Measurements from ENCODE around the gene OPCML. TPM values are rescaled to one million over a fixed set of nuclear protein-coding genes. Genes with fewer than 3 reads are reported as not detected.

OPCML gene
- total RNA-seq, 1 experiment from 2014 or later: 0.94 TPM

DNA sequence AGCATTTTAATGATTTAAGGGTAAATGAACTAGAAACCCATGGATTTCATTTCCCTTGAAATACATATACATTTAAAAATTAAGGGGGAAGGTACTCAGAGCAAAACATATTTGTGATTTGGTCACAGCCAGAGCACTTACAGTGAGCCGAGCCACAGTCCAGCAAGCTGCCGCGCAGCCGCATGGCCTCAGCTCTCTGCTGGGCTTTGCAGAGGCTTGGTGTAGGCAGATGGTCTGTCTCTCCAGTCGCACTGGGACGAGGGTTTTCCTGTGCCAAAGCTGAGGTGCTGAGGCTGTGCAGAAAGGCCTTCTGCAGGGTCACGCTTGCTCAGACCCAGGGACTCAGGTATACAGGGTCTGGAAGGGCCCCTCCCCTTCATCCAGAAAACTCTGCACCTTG is 367.3 kb downstream of the OPCML start:
- no peaks in the 10 kb centered on the region; the same call in 1 of the 2 replicates for H3K4me1 ChIP-seq (ENCODE audit: insufficient read depth, low read length)
- H3K4me1 Mint-ChIP-seq: peaks cover 28% of the 10 kb centered on the region in 2 experiments
- no peak overlapping the region for H2BK20ac ChIP-seq (ENCODE audit: low read depth, low read length, poor library complexity, severe bottlenecking)
- H2BK12ac ChIP-seq (ENCODE audit: insufficient read length, low read depth, low read length): peak overlapping the region; percentile 75
- no peaks in the 10 kb centered on the region for H3K9me3 ChIP-seq (ENCODE audit: control insufficient read depth, low read depth, low read length)
- H3K4me3 Mint-ChIP-seq: no peak overlapping the region
- no peak overlapping the region for H3K56ac ChIP-seq (ENCODE audit: insufficient read length, low read depth, low read length)
- no peak overlapping the region for H2AK5ac ChIP-seq (ENCODE audit: insufficient read length, low read length)
- H2BK120ac ChIP-seq (ENCODE audit: low read depth, low read length, poor library complexity, severe bottlenecking): no peak overlapping the region
- H3K36me3 Mint-ChIP-seq (ENCODE audit: insufficient read depth in 1 of 3, low read depth in 3 of 3): no peaks in the 10 kb centered on the region
- H2BK5ac ChIP-seq (ENCODE audit: insufficient read length, low read length): no peak overlapping the region
- no peak overlapping the region for H3K27ac ChIP-seq (ENCODE audit: insufficient read length, low read depth, low read length)
- TF ChIP-seq, protein P1, sequence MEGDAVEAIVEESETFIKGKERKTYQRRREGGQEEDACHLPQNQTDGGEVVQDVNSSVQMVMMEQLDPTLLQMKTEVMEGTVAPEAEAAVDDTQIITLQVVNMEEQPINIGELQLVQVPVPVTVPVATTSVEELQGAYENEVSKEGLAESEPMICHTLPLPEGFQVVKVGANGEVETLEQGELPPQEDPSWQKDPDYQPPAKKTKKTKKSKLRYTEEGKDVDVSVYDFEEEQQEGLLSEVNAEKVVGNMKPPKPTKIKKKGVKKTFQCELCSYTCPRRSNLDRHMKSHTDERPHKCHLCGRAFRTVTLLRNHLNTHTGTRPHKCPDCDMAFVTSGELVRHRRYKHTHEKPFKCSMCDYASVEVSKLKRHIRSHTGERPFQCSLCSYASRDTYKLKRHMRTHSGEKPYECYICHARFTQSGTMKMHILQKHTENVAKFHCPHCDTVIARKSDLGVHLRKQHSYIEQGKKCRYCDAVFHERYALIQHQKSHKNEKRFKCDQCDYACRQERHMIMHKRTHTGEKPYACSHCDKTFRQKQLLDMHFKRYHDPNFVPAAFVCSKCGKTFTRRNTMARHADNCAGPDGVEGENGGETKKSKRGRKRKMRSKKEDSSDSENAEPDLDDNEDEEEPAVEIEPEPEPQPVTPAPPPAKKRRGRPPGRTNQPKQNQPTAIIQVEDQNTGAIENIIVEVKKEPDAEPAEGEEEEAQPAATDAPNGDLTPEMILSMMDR (conservative IDR thresholded peaks at IDR 0.05): no peak
- H2AFZ ChIP-seq (ENCODE audit: low read length): no peak overlapping the region
- DNase-seq: no peak
- H3K9me3 Mint-ChIP-seq: no peaks in the 10 kb centered on the region
- no peak overlapping the region for H2BK15ac ChIP-seq (ENCODE audit: low read depth, low read length)
- H3K27ac Mint-ChIP-seq: no peak overlapping the region
- H4K8ac ChIP-seq (replicated peaks; ENCODE audit: insufficient read length, low read depth, low read length): no peak overlapping the region
- H3T11ph ChIP-seq (ENCODE audit: low read length): no peak overlapping the region
- no peaks in the 10 kb centered on the region for H3K23me2 ChIP-seq (ENCODE audit: insufficient read length, low read depth, low read length, poor library complexity, severe bottlenecking)
- H3K18ac ChIP-seq (ENCODE audit: insufficient read length, low read depth, low read length): no peak overlapping the region
- peaks cover 2% of the 10 kb centered on the region; the same call in 1 of the 2 replicates for H3K27me3 Mint-ChIP-seq (ENCODE audit: low read depth)
- no peak overlapping the region for H3K9ac ChIP-seq (ENCODE audit: extremely low read depth, insufficient read length, low read length)
- no peaks in the 10 kb centered on the region for H3K27me3 ChIP-seq (ENCODE audit: insufficient read depth, low read length)
- H4K20me1 ChIP-seq (ENCODE audit: control insufficient read depth, insufficient read depth, insufficient read length): no peaks in the 10 kb centered on the region
- no peak overlapping the region for H3K4me2 ChIP-seq (ENCODE audit: insufficient read depth, insufficient read length, low read length)
- H3K79me2 ChIP-seq (ENCODE audit: insufficient read depth, low read length): no peaks in the 10 kb centered on the region; the same call in 1 of the 2 replicates
- H4K91ac ChIP-seq (ENCODE audit: insufficient read length, low read depth, low read length): no peak overlapping the region
- H3K79me1 ChIP-seq (ENCODE audit: insufficient read depth, low read depth, low read length, poor library complexity, severe bottlenecking): no peaks in the 10 kb centered on the region
- H3K14ac ChIP-seq (ENCODE audit: insufficient read depth, low read length): no peak overlapping the region; the same call in 1 of the 2 replicates
- H4K5ac ChIP-seq (ENCODE audit: insufficient read length, low read depth, low read length): no peak overlapping the region
- no CpG with 5 or more reads among the region's 7 CpGs for WGBS (ENCODE audit: extremely low coverage, insufficient read length, low lambda C conversion rate)
- H3K23ac ChIP-seq (ENCODE audit: insufficient read length, low read depth, low read length): no peak overlapping the region
- H3K4ac ChIP-seq (ENCODE audit: low read depth, low read length): no peak overlapping the region

Data from H9 (cell line).